ENCODE measurements around the gene PHKA2.

PHKA2 gene

GRCh38 chrX:18924507-18925088 lies 59.3 kb downstream of the PHKA2 start:
- no peak for DNase-seq

GRCh38 chrX:18920566-18920965 lies 63.3 kb downstream of the PHKA2 start:
- DNase-seq = no peak

GRCh38 chrX:18920079-18920478 lies 63.8 kb downstream of the PHKA2 start:
- DNase-seq = no peak

GRCh38 chrX:18917831-18918230 lies 66.1 kb downstream of the PHKA2 start:
- peak; percentile 47 to 77 (median 69) for DNase-seq

GRCh38 chrX:18906286-18906685 lies 77.6 kb downstream of the PHKA2 start:
- no peak for DNase-seq

GRCh38 chrX:18900401-18900976 lies 83.4 kb downstream of the PHKA2 start:
- DNase-seq = no peak

GRCh38 chrX:18899796-18900380 lies 84.0 kb downstream of the PHKA2 start:
- peak in 3 of 4 experiments; percentile 9 to 22 (median 22) for DNase-seq

GRCh38 chrX:18898492-18898891 lies 85.4 kb downstream of the PHKA2 start:
- DNase-seq = no peak

GRCh38 chrX:18898091-18898490 lies 85.8 kb downstream of the PHKA2 start:
- no peak for DNase-seq

- no peak for DNase-seq
Observed at GRCh38 chrX:18897611-18898010, 86.3 kb downstream of the PHKA2 start.

- DNase-seq = no peak
Observed at GRCh38 chrX:18896680-18897544, 87.0 kb downstream of the PHKA2 start.

GRCh38 chrX:18895189-18895951 lies 88.5 kb downstream of the PHKA2 start:
- no peak for DNase-seq

- DNase-seq = no peak
Observed at GRCh38 chrX:18894156-18894555, 89.8 kb downstream of the PHKA2 start.

GRCh38 chrX:18893536-18893935 lies 90.4 kb downstream of the PHKA2 start:
- DNase-seq = no peak

- DNase-seq = no peak
Observed at GRCh38 chrX:18892899-18893298, 91.0 kb downstream of the PHKA2 start.

- DNase-seq = no peak
Observed at GRCh38 chrX:18891548-18891945, 92.4 kb downstream of the PHKA2 start.

GRCh38 chrX:18890724-18891547 lies 93.0 kb downstream of the PHKA2 start:
- no peak for DNase-seq

- no peak for DNase-seq
Observed at GRCh38 chrX:18890049-18890381, 93.9 kb downstream of the PHKA2 start.

- no peak for DNase-seq
Observed at GRCh38 chrX:18889346-18890048, 94.4 kb downstream of the PHKA2 start.

GRCh38 chrX:18888281-18888680 lies 95.6 kb downstream of the PHKA2 start:
- DNase-seq = no peak

GRCh38 chrX:18887825-18888212 lies 96.1 kb downstream of the PHKA2 start:
- DNase-seq = peak in 2 of 4 experiments; percentile 1 to 8
